Sigmoid colon (tissue), 7 donors: ENCODE results near the gene LGALSL. TPM values are rescaled to one million over a fixed set of nuclear protein-coding genes. Genes with fewer than 3 reads are reported as not detected.

Experiments used
- DNase-seq: peaks from one replicate; pipeline ENCODE4 v3.0.0-alpha.2; 2019
- H3K27ac ChIP-seq, 4 donors: fragments of 200-600 bp; sonication (generic); one replicate each; pipeline ENCODE4 v1.5.1; 2016 to 2019; ENCODE audit warnings: mild to moderate bottlenecking in 1 of 4
- H3K27me3 ChIP-seq, 3 donors: fragments of 200-600 bp; sonication (generic); one replicate each; pipeline ENCODE4 v1.5.1; 2019; ENCODE audit warnings: mild to moderate bottlenecking in 1 of 3
- H3K36me3 ChIP-seq, 4 donors: fragments of 200-600 bp; sonication (generic); one replicate each; pipeline ENCODE4 v1.5.1; 2016 to 2019
- H3K4me1 ChIP-seq, 4 donors: fragments of 200-600 bp; sonication (generic); one replicate each; pipeline ENCODE4 v1.5.1; 2017 to 2019
- H3K4me3 ChIP-seq, 4 donors: fragments of 200-600 bp; sonication (generic); one replicate each; pipeline ENCODE4 v1.5.1; 2017 to 2019; ENCODE audit warnings: mild to moderate bottlenecking in 2 of 4, moderate library complexity in 1 of 4
- H3K9me3 ChIP-seq, 4 donors: fragments of 200-600 bp in 3 of 4; sonication (generic) in 3 of 4; one replicate each; pipeline versions ENCODE4 v1.5.1 to v1.6.1; 2013 to 2019
- EP300 ChIP-seq, 4 donors: sonication (generic); formaldehyde crosslinking; IDR thresholded peaks; one replicate each; pipeline ENCODE4 v1.6.1; 2017; ENCODE audit warnings: antibody characterized with exemption in 4 of 4
- POLR2A ChIP-seq, 2 donors: fragments of 450-650 bp; IDR thresholded peaks; one replicate each; pipeline ENCODE4 v1.6.1; 2016; ENCODE audit warnings: antibody characterized with exemption in 2 of 2, mild to moderate bottlenecking in 2 of 2, moderate library complexity in 2 of 2
- POLR2AphosphoS5 ChIP-seq, 4 donors: sonication (generic); formaldehyde crosslinking; IDR thresholded peaks; one replicate each; pipeline ENCODE4 v1.6.1; 2017; ENCODE audit warnings: antibody characterized with exemption in 4 of 4
- WGBS, 2 donors: extraction: QIAGEN DNeasy Blood & Tissue Kit; methylation state at CpG; one replicate each; pipeline ENCODE4 v1.1.7; 2013; 5-methylcytosine and 5-hydroxymethylcytosine counted together
- intact Hi-C: fragments of 100-400 bp; cut with DNase I; formaldehyde crosslinking; loops from one replicate; pipeline ENCODE4 v1.15.1; 2023
- polyA plus RNA-seq, 3 donors: library from polyadenylated mRNA; stranded (reverse); fragments of 200-250 nt; gene quantifications; one replicate each; pipeline ENCODE4 v1.2.3, GENCODE V29; 2013
- total RNA-seq, 4 donors: library from RNA; depleted of rRNA; stranded (reverse); fragments of >200 nt; gene quantifications; one replicate each; pipeline ENCODE4 v1.1.0, GENCODE V29; 2016
- TF ChIP-seq, protein P1 (sequence below), 4 experiments: fragments of 450-650 bp in 3 of 4; fragments of 200-600 bp in 1 of 4; IDR thresholded peaks; one replicate each; pipeline ENCODE4 v1.5.1; 2016 to 2019; ENCODE audit warnings: antibody characterized with exemption in 4 of 4, mild to moderate bottlenecking in 3 of 4, moderate library complexity in 2 of 4
- donor health status: healthy with polysubstance abuse.
- donor health status: Bipolar disorder and iron deficiency.
- donor health status: healthy.

LGALSL gene
- total and polyA plus RNA-seq, 7 donors, result 7.1 to 36.0 (median 10.4) TPM

DNA sequence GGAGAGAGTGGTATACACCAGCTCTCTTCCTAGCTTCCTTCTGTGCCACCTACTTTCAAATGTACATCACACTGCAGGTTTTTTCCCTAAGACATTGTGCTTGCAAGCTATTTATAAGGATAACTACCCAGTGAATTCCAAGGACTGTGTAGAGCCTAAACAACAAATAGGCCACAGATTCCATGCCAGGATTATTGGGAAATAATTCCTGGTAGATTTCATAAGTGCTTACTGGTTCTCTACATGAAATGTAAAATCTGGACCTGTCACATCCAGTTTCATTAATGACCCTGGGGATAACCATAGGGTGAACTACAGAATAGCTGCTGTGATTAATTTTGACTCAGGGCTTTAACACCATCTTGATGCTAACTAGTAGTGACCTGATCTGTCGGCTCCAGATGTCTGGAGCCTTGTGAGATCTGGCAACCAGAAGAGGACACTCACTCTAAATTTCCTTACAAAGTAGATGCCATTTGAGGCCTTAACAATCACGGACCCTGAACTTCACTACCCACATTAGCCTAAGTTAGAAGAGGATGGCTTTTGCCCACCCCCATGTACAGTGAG is 34.3 kb upstream of the LGALSL start:
- Histone ChIP-seq H3K27me3 (no peaks in the 10 kb centered on the region), H3K4me1 (no peaks in the 10 kb centered on the region), H3K36me3 (no peaks in the 10 kb centered on the region), H3K27ac (no peak overlapping the region), H3K4me3 (no peak overlapping the region), H3K9me3 (no peaks in the 10 kb centered on the region)
- DNase-seq, result no peak
- TF ChIP-seq POLR2AphosphoS5 (IDR thresholded peaks at IDR 0.05) (no peak), EP300 (IDR thresholded peaks at IDR 0.05) (no peak), POLR2A (IDR thresholded peaks at IDR 0.05) (no peak)
- TF ChIP-seq, protein P1, sequence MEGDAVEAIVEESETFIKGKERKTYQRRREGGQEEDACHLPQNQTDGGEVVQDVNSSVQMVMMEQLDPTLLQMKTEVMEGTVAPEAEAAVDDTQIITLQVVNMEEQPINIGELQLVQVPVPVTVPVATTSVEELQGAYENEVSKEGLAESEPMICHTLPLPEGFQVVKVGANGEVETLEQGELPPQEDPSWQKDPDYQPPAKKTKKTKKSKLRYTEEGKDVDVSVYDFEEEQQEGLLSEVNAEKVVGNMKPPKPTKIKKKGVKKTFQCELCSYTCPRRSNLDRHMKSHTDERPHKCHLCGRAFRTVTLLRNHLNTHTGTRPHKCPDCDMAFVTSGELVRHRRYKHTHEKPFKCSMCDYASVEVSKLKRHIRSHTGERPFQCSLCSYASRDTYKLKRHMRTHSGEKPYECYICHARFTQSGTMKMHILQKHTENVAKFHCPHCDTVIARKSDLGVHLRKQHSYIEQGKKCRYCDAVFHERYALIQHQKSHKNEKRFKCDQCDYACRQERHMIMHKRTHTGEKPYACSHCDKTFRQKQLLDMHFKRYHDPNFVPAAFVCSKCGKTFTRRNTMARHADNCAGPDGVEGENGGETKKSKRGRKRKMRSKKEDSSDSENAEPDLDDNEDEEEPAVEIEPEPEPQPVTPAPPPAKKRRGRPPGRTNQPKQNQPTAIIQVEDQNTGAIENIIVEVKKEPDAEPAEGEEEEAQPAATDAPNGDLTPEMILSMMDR (IDR thresholded peaks at IDR 0.05), result no peak
- intact Hi-C loops, result no loop called here
- WGBS, 2 donors, result 93 to 94% methylated on average over 2 of the region's 2 CpGs

DNA sequence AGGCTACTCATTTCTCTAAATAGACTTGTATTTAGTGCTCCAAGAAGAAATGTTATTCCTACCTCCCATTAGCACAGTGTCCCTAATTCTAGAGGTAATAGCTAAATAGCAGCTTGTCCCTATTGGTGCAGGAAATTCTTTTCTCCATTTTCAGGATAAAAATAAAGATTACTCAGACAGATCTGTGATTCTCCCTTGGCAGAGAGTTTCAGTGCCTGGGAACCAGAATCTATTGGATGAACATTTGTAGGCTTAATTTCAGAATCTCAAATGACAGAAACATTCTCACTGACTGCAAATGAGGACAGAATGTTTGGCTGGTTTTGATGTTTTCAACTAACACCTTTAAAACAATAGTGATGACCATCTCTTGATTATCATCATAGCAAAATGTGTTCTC is 33.3 kb upstream of the LGALSL start:
- Histone ChIP-seq H3K27me3 (no peaks in the 10 kb centered on the region), H3K4me3 (no peak overlapping the region), H3K27ac (no peak overlapping the region), H3K9me3 (no peaks in the 10 kb centered on the region), H3K4me1 (no peaks in the 10 kb centered on the region), H3K36me3 (no peaks in the 10 kb centered on the region)
- TF ChIP-seq POLR2AphosphoS5 (IDR thresholded peaks at IDR 0.05) (no peak), EP300 (IDR thresholded peaks at IDR 0.05) (no peak), POLR2A (IDR thresholded peaks at IDR 0.05) (no peak)
- TF ChIP-seq, protein P1 (IDR thresholded peaks at IDR 0.05), result no peak
- intact Hi-C loops, result no loop called here
- no peak for DNase-seq

DNA sequence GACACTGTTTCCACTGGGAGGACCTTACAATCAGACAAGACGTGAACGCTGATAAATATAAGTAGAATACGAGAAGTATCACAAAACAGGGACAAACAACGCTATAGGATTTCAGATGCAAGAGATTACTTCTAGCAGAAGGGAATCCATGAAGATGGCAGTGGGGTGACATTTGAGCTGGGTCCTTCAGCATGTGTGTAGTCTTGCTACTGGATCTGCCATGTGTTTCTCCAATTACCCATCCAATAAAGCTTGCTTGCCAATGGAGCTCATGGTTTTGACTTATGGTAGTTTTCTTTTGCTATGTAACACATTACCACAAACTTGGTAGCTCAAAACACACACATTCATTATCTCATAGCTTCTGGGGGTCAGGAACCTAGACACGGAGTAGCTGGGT is 32.8 kb upstream of the LGALSL start:
- intact Hi-C loops, result no loop called here
- WGBS, 2 donors, result 98% methylated on average over 5 of the region's 5 CpGs
- Histone ChIP-seq H3K27me3 (no peaks in the 10 kb centered on the region), H3K36me3 (no peaks in the 10 kb centered on the region), H3K4me1 (no peaks in the 10 kb centered on the region), H3K27ac (no peak overlapping the region), H3K4me3 (no peak overlapping the region), H3K9me3 (no peaks in the 10 kb centered on the region)
- DNase-seq, result no peak
- TF ChIP-seq POLR2AphosphoS5 (IDR thresholded peaks at IDR 0.05) (no peak), POLR2A (IDR thresholded peaks at IDR 0.05) (no peak), EP300 (IDR thresholded peaks at IDR 0.05) (no peak)
- TF ChIP-seq, protein P1 (IDR thresholded peaks at IDR 0.05), result no peak

GRCh38 chr2:64422466-64422865 is 31.5 kb upstream of the LGALSL start:
- WGBS, 2 donors, result 72 to 92% methylated on average over 1 of the region's 1 CpG
- intact Hi-C loops, result no loop called here
- Histone ChIP-seq H3K4me3 (no peak overlapping the region), H3K27ac (no peak overlapping the region), H3K36me3 (no peaks in the 10 kb centered on the region), H3K27me3 (no peaks in the 10 kb centered on the region), H3K9me3 (no peaks in the 10 kb centered on the region), H3K4me1 (no peaks in the 10 kb centered on the region)
- no peak for DNase-seq
- TF ChIP-seq POLR2A (IDR thresholded peaks at IDR 0.05), result no peak
- TF ChIP-seq EP300 (IDR thresholded peaks at IDR 0.05), result no peak
- TF ChIP-seq, protein P1 (IDR thresholded peaks at IDR 0.05), result no peak
- no peak for TF ChIP-seq POLR2AphosphoS5 (IDR thresholded peaks at IDR 0.05)

DNA sequence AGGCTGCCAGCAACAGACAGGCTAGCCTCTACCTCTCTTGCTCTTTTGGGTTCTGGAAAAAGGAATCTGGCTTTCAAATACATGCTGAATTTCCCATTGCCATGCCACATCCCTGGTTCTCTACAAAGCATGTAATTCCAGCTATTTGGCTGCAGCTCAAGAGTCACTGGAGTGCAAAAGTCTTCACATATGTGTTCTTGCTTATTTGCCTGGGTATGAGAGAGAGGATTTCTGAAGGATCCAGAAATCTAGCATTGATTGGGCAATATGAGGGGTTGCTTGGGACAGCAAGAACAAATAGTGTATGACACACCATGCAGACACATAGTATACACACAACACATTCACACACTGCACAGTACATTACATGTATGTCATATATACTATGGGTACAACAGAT is 30.7 kb upstream of the LGALSL start:
- Histone ChIP-seq H3K27me3 (no peaks in the 10 kb centered on the region), H3K4me1 (no peaks in the 10 kb centered on the region), H3K27ac (no peak overlapping the region), H3K4me3 (no peak overlapping the region), H3K9me3 (no peaks in the 10 kb centered on the region), H3K36me3 (no peaks in the 10 kb centered on the region)
- intact Hi-C loops, result no loop called here
- TF ChIP-seq POLR2AphosphoS5 (IDR thresholded peaks at IDR 0.05) (no peak), EP300 (IDR thresholded peaks at IDR 0.05) (no peak), POLR2A (IDR thresholded peaks at IDR 0.05) (no peak)
- TF ChIP-seq, protein P1 (IDR thresholded peaks at IDR 0.05), result no peak
- no peak for DNase-seq
